ENCODE data around the gene ELMO1. TPM values are rescaled to one million over a fixed set of nuclear protein-coding genes. Genes with fewer than 3 reads are reported as not detected.

Gene ELMO1
- total and polyA plus RNA-seq, 2 of the 13 experiments (the other 11 are each of a cell fraction or from before 2014, with no cell fraction given), result 0.11 to 0.17 TPM

DNA sequence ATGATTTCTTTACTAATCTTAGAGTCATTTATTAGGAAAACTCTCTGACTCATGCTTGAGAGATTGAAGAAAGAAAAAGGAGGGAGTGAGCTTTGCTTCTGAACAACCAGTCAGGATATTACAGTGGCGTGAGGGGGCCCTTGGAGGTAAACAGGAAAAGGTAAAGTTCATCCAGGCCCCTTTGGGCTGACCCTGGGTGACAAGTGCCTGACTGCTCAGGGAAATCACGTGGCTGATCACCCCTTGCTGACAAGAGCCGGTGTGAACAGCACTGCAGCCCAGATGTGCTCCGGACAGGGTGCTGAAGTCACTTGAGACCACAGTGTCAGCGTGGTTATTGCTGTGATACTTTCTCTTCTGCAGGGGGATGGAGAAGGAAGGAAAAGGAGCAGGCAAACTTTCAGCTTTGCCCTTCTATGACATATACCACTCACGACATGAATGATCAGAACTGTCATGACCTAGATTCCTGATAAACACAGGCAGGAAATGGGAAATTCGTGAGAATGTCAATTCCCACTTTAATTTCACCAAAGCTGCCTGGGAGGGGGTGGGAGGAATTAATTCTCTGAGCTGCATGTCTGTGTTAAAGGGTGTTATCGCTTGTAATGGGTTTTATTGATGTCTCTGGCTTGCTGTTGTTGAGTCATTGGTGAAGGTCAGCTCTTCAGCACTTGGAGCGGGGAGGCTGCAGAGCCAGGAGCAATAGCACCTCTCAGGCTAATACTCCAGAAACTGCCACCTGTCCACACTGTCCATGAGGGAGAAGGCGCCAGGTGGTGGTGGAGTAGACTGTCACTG is 584.6 kb downstream of the ELMO1 start (continued):
- TF ChIP-seq ZMYM3 (CRISPR knock-in tag; IDR thresholded peaks at IDR 0.05) (peak; percentile 61), NFYC (CRISPR knock-in tag; IDR thresholded peaks at IDR 0.05) (peak; percentile 23; the same call in 1 of the 2 replicates), ZSCAN9 (CRISPR knock-in tag; IDR thresholded peaks at IDR 0.05; ENCODE audit: borderline replicate concordance) (peak; percentile 89), SRSF4 (IDR thresholded peaks at IDR 0.05; ENCODE audit: low read depth, low read length, poor library complexity, severe bottlenecking) (no peak), MYC (CRISPR knock-in tag; IDR thresholded peaks at IDR 0.05; ENCODE audit: borderline replicate concordance) (peak; percentile 76), ZBTB3 (CRISPR knock-in tag; IDR thresholded peaks at IDR 0.05; ENCODE audit: borderline replicate concordance, low read depth) (peak; percentile 93), ZBTB20 (CRISPR knock-in tag; IDR thresholded peaks at IDR 0.05; ENCODE audit: borderline replicate concordance, low read depth) (peak; percentile 80; the same call in 1 of the 2 replicates), NFIC (IDR thresholded peaks at IDR 0.05; ENCODE audit: low read length) (peak; percentile 40; the same call in 1 of the 2 replicates), ZNF572 (CRISPR knock-in tag; IDR thresholded peaks at IDR 0.05) (no peak), FOXA1 (IDR thresholded peaks at IDR 0.05) (no peak), FOXA1 (CRISPR knock-in tag; IDR thresholded peaks at IDR 0.05) (0 out of 2 replicates have a peak, but pooled peaks have one; percentile 36), YEATS4 (CRISPR knock-in tag; IDR thresholded peaks at IDR 0.05; ENCODE audit: borderline replicate concordance) (peak; percentile 80; the same call in 1 of the 2 replicates), SP140L (CRISPR knock-in tag; IDR thresholded peaks at IDR 0.05; ENCODE audit: borderline replicate concordance) (no peak), MED1 (CRISPR knock-in tag; IDR thresholded peaks at IDR 0.05) (peak; percentile 98), PHF20 (CRISPR knock-in tag; IDR thresholded peaks at IDR 0.05) (peak; percentile 38; the same call in 1 of the 2 replicates), PITX1 (CRISPR knock-in tag; IDR thresholded peaks at IDR 0.05) (peak; percentile 77), ZNF569 (CRISPR knock-in tag; IDR thresholded peaks at IDR 0.05; ENCODE audit: borderline replicate concordance) (peak; percentile 56; the same call in 1 of the 2 replicates)
- TF ChIP-seq, protein P1, sequence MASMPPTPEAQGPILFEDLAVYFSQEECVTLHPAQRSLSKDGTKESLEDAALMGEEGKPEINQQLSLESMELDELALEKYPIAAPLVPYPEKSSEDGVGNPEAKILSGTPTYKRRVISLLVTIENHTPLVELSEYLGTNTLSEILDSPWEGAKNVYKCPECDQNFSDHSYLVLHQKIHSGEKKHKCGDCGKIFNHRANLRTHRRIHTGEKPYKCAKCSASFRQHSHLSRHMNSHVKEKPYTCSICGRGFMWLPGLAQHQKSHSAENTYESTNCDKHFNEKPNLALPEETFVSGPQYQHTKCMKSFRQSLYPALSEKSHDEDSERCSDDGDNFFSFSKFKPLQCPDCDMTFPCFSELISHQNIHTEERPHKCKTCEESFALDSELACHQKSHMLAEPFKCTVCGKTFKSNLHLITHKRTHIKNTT (CRISPR knock-in tag; IDR thresholded peaks at IDR 0.05), result no peak
- TF ChIP-seq, protein P2, sequence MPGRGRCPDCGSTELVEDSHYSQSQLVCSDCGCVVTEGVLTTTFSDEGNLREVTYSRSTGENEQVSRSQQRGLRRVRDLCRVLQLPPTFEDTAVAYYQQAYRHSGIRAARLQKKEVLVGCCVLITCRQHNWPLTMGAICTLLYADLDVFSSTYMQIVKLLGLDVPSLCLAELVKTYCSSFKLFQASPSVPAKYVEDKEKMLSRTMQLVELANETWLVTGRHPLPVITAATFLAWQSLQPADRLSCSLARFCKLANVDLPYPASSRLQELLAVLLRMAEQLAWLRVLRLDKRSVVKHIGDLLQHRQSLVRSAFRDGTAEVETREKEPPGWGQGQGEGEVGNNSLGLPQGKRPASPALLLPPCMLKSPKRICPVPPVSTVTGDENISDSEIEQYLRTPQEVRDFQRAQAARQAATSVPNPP (CRISPR knock-in tag; IDR thresholded peaks at IDR 0.05), result 0 out of 2 replicates have a peak, but pooled peaks have one; percentile 43
- TF ChIP-seq, protein P3, sequence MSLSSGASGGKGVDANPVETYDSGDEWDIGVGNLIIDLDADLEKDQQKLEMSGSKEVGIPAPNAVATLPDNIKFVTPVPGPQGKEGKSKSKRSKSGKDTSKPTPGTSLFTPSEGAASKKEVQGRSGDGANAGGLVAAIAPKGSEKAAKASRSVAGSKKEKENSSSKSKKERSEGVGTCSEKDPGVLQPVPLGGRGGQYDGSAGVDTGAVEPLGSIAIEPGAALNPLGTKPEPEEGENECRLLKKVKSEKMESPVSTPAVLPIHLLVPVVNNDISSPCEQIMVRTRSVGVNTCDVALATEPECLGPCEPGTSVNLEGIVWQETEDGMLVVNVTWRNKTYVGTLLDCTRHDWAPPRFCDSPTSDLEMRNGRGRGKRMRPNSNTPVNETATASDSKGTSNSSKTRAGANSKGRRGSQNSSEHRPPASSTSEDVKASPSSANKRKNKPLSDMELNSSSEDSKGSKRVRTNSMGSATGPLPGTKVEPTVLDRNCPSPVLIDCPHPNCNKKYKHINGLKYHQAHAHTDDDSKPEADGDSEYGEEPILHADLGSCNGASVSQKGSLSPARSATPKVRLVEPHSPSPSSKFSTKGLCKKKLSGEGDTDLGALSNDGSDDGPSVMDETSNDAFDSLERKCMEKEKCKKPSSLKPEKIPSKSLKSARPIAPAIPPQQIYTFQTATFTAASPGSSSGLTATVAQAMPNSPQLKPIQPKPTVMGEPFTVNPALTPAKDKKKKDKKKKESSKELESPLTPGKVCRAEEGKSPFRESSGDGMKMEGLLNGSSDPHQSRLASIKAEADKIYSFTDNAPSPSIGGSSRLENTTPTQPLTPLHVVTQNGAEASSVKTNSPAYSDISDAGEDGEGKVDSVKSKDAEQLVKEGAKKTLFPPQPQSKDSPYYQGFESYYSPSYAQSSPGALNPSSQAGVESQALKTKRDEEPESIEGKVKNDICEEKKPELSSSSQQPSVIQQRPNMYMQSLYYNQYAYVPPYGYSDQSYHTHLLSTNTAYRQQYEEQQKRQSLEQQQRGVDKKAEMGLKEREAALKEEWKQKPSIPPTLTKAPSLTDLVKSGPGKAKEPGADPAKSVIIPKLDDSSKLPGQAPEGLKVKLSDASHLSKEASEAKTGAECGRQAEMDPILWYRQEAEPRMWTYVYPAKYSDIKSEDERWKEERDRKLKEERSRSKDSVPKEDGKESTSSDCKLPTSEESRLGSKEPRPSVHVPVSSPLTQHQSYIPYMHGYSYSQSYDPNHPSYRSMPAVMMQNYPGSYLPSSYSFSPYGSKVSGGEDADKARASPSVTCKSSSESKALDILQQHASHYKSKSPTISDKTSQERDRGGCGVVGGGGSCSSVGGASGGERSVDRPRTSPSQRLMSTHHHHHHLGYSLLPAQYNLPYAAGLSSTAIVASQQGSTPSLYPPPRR (CRISPR knock-in tag; IDR thresholded peaks at IDR 0.05; ENCODE audit: borderline replicate concordance), result peak; percentile 90
- TF ChIP-seq, protein P4, sequence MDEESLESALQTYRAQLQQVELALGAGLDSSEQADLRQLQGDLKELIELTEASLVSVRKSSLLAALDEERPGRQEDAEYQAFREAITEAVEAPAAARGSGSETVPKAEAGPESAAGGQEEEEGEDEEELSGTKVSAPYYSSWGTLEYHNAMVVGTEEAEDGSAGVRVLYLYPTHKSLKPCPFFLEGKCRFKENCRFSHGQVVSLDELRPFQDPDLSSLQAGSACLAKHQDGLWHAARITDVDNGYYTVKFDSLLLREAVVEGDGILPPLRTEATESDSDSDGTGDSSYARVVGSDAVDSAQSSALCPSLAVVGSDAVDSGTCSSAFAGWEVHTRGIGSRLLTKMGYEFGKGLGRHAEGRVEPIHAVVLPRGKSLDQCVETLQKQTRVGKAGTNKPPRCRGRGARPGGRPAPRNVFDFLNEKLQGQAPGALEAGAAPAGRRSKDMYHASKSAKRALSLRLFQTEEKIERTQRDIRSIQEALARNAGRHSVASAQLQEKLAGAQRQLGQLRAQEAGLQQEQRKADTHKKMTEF (CRISPR knock-in tag; IDR thresholded peaks at IDR 0.05), result peak; percentile 93

All from HepG2 (cell line).